GM15510 (cell line): ENCODE data around the gene LCE1F.

Experiments
- POLR2A ChIP-seq: IDR thresholded peaks from 3 replicates; pipeline ENCODE4 v1.6.1; 2011; ENCODE audit warnings: borderline replicate concordance; ENCODE audit not compliant: insufficient read length; ENCODE audit errors: extremely low read depth

Gene LCE1F

GRCh38 chr1:152811671-152812070 is 36.7 kb downstream of the LCE1F start, which contains the start of gene LCE1B:
Gene LCE1B, plus strand, starts transcription at chr1:152811971. Its CDS starts 476 bp downstream, at chr1:152812447.
- no peak for TF ChIP-seq POLR2A

- no peak for TF ChIP-seq POLR2A
These were observed 42.4 kb downstream of the LCE1F start for GRCh38 chr1:152817309-152817708.

- TF ChIP-seq POLR2A = no peak
These were observed 48.4 kb downstream of the LCE1F start for GRCh38 chr1:152823294-152823693.

- no peak for TF ChIP-seq POLR2A
These were observed 50.0 kb downstream of the LCE1F start for GRCh38 chr1:152824964-152825363.
